GM08714 (cell line): ENCODE results near the gene EXOC4.

Experiments
- H3K4me3 ChIP-seq: fragments of 200-500 bp; sonication (Bioruptor generic); 2 replicates; pipeline ENCODE4 v1.5.1; 2014; ENCODE audit warnings: mild to moderate bottlenecking, low read length, inconsistent platforms
- ZNF274 ChIP-seq: IDR thresholded peaks from 2 replicates; pipeline ENCODE4 v1.6.1; 2012; ENCODE audit warnings: mild to moderate bottlenecking, low read depth, low read length

Gene EXOC4

GRCh38 chr7:133293384-133294160, 40.7 kb downstream of the EXOC4 start:
- TF ChIP-seq ZNF274 = no peak
- no peak overlapping the region for H3K4me3 ChIP-seq

GRCh38 chr7:133294234-133294633, 41.4 kb downstream of the EXOC4 start:
- H3K4me3 ChIP-seq = no peak overlapping the region
- no peak for TF ChIP-seq ZNF274

- TF ChIP-seq ZNF274 = no peak
- no peak overlapping the region for H3K4me3 ChIP-seq
Observed at GRCh38 chr7:133295484-133295883, 42.6 kb downstream of the EXOC4 start.

- TF ChIP-seq ZNF274 = no peak
- H3K4me3 ChIP-seq = no peak overlapping the region
Observed at GRCh38 chr7:133297093-133297492, 44.2 kb downstream of the EXOC4 start.

- no peak for TF ChIP-seq ZNF274
- H3K4me3 ChIP-seq = no peak overlapping the region
Observed at GRCh38 chr7:133298080-133298479, 45.2 kb downstream of the EXOC4 start.

- H3K4me3 ChIP-seq = no peak overlapping the region
- TF ChIP-seq ZNF274 = no peak
Observed at GRCh38 chr7:133299676-133300075, 46.8 kb downstream of the EXOC4 start.

GRCh38 chr7:133300088-133300487, 47.2 kb downstream of the EXOC4 start:
- H3K4me3 ChIP-seq = no peak overlapping the region
- TF ChIP-seq ZNF274 = no peak

GRCh38 chr7:133300811-133301210, 47.9 kb downstream of the EXOC4 start:
- H3K4me3 ChIP-seq = no peak overlapping the region

GRCh38 chr7:133301444-133301843, 48.6 kb downstream of the EXOC4 start:
- no peak overlapping the region for H3K4me3 ChIP-seq
- no peak for TF ChIP-seq ZNF274

More at GRCh38 chr7:133300811-133301210, 47.9 kb downstream of the EXOC4 start:
- no peak for TF ChIP-seq ZNF274

GRCh38 chr7:133303372-133303771, 50.5 kb downstream of the EXOC4 start:
- H3K4me3 ChIP-seq = no peak overlapping the region
- TF ChIP-seq ZNF274 = no peak

- TF ChIP-seq ZNF274 = no peak
- H3K4me3 ChIP-seq = no peak overlapping the region
Observed at GRCh38 chr7:133303931-133304330, 51.1 kb downstream of the EXOC4 start.

GRCh38 chr7:133309333-133309732, 56.5 kb downstream of the EXOC4 start:
- TF ChIP-seq ZNF274 = no peak

GRCh38 chr7:133310232-133310862, 57.5 kb downstream of the EXOC4 start:
- no peak for TF ChIP-seq ZNF274
- no peak overlapping the region for H3K4me3 ChIP-seq

More at GRCh38 chr7:133309333-133309732, 56.5 kb downstream of the EXOC4 start:
- H3K4me3 ChIP-seq = no peak overlapping the region

GRCh38 chr7:133313575-133313974, 60.7 kb downstream of the EXOC4 start:
- TF ChIP-seq ZNF274 = no peak
- H3K4me3 ChIP-seq = no peak overlapping the region

GRCh38 chr7:133314084-133314483, 61.2 kb downstream of the EXOC4 start:
- TF ChIP-seq ZNF274 = no peak
- H3K4me3 ChIP-seq = no peak overlapping the region
